Vagina (tissue), 2 donors: ENCODE data around the gene EIF4E1B. TPM values are rescaled to one million over a fixed set of nuclear protein-coding genes. Genes with fewer than 3 reads are reported as not detected.

Experiments used
- DNase-seq, 2 donors: peaks; one replicate each; pipeline ENCODE4 v3.0.0-alpha.2; 2017; ENCODE audit errors: extremely low spot score in 2 of 2
- H3K27ac ChIP-seq: fragments of 200-600 bp; sonication (generic); one replicate; pipeline ENCODE4 v1.5.1; 2019
- H3K27me3 ChIP-seq: fragments of 200-600 bp; sonication (generic); one replicate; pipeline ENCODE4 v1.5.1; 2019
- H3K36me3 ChIP-seq, 2 donors: fragments of 200-600 bp; sonication (generic); one replicate each; pipeline ENCODE4 v1.5.1; 2017 to 2019
- H3K4me1 ChIP-seq: fragments of 200-600 bp; sonication (generic); one replicate; pipeline ENCODE4 v1.5.1; 2019
- H3K4me3 ChIP-seq, 2 donors: fragments of 200-600 bp; sonication (generic); 1 replicate in 1 of 2; 2 replicates in 1 of 2; pipeline ENCODE4 v1.5.1; 2016 to 2019
- H3K9me3 ChIP-seq: fragments of 200-600 bp; sonication (generic); one replicate; pipeline ENCODE4 v1.5.1; 2019
- POLR2A ChIP-seq, 2 donors: fragments of 450-650 bp; IDR thresholded peaks; one replicate each; pipeline ENCODE4 v1.6.1; 2017; ENCODE audit warnings: antibody characterized with exemption in 2 of 2, mild to moderate bottlenecking in 2 of 2, moderate library complexity in 2 of 2
- POLR2AphosphoS5 ChIP-seq, 2 donors: sonication (generic); formaldehyde crosslinking; IDR thresholded peaks; one replicate each; pipeline ENCODE4 v1.9.0; 2017; ENCODE audit warnings: antibody characterized with exemption in 2 of 2, mild to moderate bottlenecking in 2 of 2, low read depth in 1 of 2; ENCODE audit not compliant: insufficient read depth in 1 of 2
- intact Hi-C: fragments of 100-400 bp; cut with DNase I; formaldehyde crosslinking; loops from one replicate; pipeline ENCODE4 v1.15.1; 2023
- total RNA-seq: library from RNA; depleted of rRNA; stranded (reverse); fragments of >200 nt; gene quantifications from one replicate; pipeline ENCODE4 v1.2.3, GENCODE V29; 2016
- TF ChIP-seq, protein P1 (sequence below), 3 experiments: fragments of 450-650 bp in 2 of 3; fragments of 200-600 bp in 1 of 3; sonication (generic) in 1 of 3; IDR thresholded peaks; one replicate each; pipeline ENCODE4 v1.5.1; 2017 to 2019; ENCODE audit warnings: antibody characterized with exemption in 3 of 3, mild to moderate bottlenecking in 2 of 3, moderate library complexity in 2 of 3

The EIF4E1B gene
- total RNA-seq, 1 donor from 2014 or later = not detected

GRCh38 chr5:176628406-176629228 lies 1.9 kb upstream of the EIF4E1B start:
- DNase-seq = no peak
- H3K27me3 ChIP-seq = no peaks in the 10 kb centered on the region
- intact Hi-C loops = no loop called here

GRCh38 chr5:176629317-176629852 lies 1.1 kb upstream of the EIF4E1B start:
- Histone ChIP-seq H3K4me1 (peaks cover 14% of the 10 kb centered on the region), H3K27ac (no peak overlapping the region), H3K4me3 (peak overlapping the region in 1 of 2 donors; percentile 55), H3K36me3 (no peaks in the 10 kb centered on the region), H3K27me3 (no peaks in the 10 kb centered on the region), H3K9me3 (no peaks in the 10 kb centered on the region)
- no peak for DNase-seq
- TF ChIP-seq, protein P1, sequence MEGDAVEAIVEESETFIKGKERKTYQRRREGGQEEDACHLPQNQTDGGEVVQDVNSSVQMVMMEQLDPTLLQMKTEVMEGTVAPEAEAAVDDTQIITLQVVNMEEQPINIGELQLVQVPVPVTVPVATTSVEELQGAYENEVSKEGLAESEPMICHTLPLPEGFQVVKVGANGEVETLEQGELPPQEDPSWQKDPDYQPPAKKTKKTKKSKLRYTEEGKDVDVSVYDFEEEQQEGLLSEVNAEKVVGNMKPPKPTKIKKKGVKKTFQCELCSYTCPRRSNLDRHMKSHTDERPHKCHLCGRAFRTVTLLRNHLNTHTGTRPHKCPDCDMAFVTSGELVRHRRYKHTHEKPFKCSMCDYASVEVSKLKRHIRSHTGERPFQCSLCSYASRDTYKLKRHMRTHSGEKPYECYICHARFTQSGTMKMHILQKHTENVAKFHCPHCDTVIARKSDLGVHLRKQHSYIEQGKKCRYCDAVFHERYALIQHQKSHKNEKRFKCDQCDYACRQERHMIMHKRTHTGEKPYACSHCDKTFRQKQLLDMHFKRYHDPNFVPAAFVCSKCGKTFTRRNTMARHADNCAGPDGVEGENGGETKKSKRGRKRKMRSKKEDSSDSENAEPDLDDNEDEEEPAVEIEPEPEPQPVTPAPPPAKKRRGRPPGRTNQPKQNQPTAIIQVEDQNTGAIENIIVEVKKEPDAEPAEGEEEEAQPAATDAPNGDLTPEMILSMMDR (IDR thresholded peaks at IDR 0.05) = no peak
- no peak for TF ChIP-seq POLR2AphosphoS5 (IDR thresholded peaks at IDR 0.05; ENCODE audit: insufficient read depth in 1 of 2, low read depth in 1 of 2)
- no peak for TF ChIP-seq POLR2A (IDR thresholded peaks at IDR 0.05)
- intact Hi-C loops = no loop called here

More at GRCh38 chr5:176628406-176629228, 1.9 kb upstream of the EIF4E1B start:
- Histone ChIP-seq H3K27ac (no peak overlapping the region), H3K36me3 (no peaks in the 10 kb centered on the region), H3K4me3 (no peak overlapping the region), H3K4me1 (peaks cover 14% of the 10 kb centered on the region), H3K9me3 (no peaks in the 10 kb centered on the region)
- TF ChIP-seq POLR2AphosphoS5 (IDR thresholded peaks at IDR 0.05; ENCODE audit: insufficient read depth in 1 of 2, low read depth in 1 of 2) (no peak), POLR2A (IDR thresholded peaks at IDR 0.05) (no peak)
- TF ChIP-seq, protein P1 (IDR thresholded peaks at IDR 0.05) = no peak

DNA sequence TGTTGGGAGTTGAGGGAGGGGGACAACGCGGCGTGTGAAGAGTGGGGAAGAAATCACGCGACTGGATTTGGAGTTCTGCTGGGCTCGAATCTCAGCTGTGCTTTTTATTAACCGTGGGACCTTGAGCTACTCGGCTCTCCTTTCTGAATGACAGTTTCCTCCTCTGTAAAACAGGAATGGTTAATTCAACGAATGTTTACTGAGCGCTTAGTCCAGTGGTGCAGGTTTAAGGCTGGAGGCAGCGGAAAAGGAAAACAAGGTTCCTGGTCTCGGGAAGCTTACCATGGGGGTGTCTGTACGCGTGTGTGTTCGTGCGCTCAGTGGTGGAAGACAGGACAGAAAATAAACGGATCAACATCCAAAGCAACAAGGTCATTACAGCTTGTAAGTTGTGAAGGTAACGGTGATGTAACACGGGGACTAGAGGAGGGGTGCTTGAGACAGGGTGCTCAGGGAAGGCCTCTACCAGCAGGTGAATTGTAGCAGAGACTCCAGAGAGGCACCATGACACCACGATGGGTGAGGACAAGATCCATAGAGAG lies 277 bp downstream of the EIF4E1B start:
- no peak overlapping the region for H3K27ac ChIP-seq
- no peaks in the 10 kb centered on the region for H3K36me3 ChIP-seq
- peaks cover 14% of the 10 kb centered on the region for H3K4me1 ChIP-seq
- TF ChIP-seq POLR2AphosphoS5 (IDR thresholded peaks at IDR 0.05; ENCODE audit: insufficient read depth in 1 of 2, low read depth in 1 of 2) (no peak), POLR2A (IDR thresholded peaks at IDR 0.05) (no peak)
- TF ChIP-seq, protein P1 (IDR thresholded peaks at IDR 0.05) = no peak
- DNase-seq = no peak
- no peaks in the 10 kb centered on the region for H3K27me3 ChIP-seq
- peak overlapping the region; percentile 30 to 55 for H3K4me3 ChIP-seq
- H3K9me3 ChIP-seq = no peaks in the 10 kb centered on the region
- intact Hi-C loops = no loop called here

DNA sequence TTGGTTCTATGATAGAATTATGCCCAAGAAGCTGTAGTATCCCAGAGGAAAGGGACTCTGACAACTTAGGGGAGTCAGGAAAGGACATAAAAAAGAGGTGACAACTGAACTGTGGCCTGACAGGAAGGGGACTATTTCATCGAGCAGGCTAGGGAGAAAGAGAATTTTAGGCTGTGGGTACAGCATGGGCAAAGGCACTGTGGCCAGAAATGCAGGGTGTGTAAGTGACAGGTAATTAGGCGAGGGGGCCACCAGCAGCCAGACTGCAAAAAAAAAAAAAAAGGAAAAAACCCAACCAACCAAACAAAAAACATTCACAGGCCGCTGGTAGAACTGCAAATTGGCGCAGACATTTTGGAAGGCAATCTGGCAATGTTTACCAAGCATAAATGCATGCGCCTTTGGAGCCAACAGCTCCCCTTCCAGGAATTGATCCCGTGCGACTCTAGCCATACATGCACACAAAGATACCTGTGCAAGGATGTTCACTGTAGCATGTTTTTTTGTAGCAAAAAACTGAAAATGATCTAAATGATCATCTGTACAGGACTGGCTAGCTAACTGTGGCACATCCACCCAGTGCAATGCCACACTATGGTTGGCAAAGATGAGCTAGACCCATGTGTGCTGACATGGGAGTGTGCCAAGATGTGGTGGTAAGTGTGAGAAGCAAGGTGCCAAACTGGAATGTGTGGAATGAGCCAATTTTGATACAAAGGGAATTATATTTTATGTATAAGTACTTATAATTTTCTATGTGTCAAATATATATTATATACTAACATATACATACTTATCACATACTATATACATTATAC lies 1.1 kb downstream of the EIF4E1B start:
- Histone ChIP-seq H3K27ac (no peak overlapping the region), H3K27me3 (no peaks in the 10 kb centered on the region), H3K36me3 (no peaks in the 10 kb centered on the region), H3K4me1 (peaks cover 14% of the 10 kb centered on the region), H3K4me3 (no peak overlapping the region), H3K9me3 (no peaks in the 10 kb centered on the region)
- DNase-seq = no peak
- TF ChIP-seq POLR2AphosphoS5 (IDR thresholded peaks at IDR 0.05; ENCODE audit: insufficient read depth in 1 of 2, low read depth in 1 of 2) (no peak), POLR2A (IDR thresholded peaks at IDR 0.05) (no peak)
- TF ChIP-seq, protein P1 (IDR thresholded peaks at IDR 0.05) = no peak
- intact Hi-C loops = no loop called here
